Non-pigmented ciliary epithelial cell (primary cell): ENCODE results near the gene TMEM176A.

Experiments
- DNase-seq: peaks from one replicate; pipeline ENCODE4 v3.0.0-alpha.2; 2010; ENCODE audit warnings: low read depth

The TMEM176A gene

DNA sequence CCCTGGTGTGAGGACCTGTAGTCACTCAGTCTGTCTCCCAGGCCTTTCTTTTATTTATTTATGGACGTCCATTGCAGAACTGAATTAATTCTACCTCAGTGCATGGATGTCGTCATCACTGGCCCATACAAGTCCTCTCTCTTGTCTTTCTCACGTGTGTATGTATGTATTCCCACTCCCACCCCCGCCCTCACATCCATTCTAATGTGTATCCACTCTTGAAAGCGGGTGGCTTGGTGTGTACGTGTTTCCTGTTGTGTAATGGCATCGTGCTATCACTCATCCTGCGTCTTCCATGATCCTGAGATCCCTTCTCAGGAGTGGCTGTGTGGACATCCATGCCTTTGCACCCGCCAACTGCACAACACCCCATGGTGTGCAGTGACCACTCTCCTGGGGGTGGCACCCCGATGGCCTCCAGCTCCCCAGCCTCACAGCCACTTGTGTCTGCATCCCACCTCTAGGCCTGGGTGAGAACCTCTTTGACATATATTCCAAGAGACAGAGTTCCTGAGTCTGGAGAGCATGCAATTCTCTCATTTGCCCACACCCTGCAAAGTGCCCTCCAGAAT lies 48.7 kb downstream of the TMEM176A start:
- DNase-seq = no peak

DNA sequence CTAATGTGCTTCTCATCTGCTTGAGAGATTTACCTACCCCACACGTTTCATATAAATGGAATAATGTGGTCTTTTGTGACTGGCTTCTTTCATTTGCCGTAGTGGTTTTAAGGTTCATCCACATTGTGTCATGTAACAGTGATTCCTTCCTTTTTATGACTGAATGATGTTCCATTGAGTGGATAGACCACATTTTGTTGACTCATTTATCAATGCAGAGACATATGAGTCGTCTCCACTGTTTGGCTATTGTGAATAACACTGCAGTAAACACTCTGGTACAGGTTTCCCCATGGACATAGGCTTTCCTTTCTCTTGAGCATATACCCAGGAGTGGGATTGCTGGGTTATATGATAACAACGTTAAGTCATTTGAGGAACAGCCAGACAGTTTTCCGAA lies 49.7 kb downstream of the TMEM176A start:
- DNase-seq = no peak

- DNase-seq = no peak
Observed at GRCh38 chr7:150851492-150852370, 51.2 kb downstream of the TMEM176A start.

DNA sequence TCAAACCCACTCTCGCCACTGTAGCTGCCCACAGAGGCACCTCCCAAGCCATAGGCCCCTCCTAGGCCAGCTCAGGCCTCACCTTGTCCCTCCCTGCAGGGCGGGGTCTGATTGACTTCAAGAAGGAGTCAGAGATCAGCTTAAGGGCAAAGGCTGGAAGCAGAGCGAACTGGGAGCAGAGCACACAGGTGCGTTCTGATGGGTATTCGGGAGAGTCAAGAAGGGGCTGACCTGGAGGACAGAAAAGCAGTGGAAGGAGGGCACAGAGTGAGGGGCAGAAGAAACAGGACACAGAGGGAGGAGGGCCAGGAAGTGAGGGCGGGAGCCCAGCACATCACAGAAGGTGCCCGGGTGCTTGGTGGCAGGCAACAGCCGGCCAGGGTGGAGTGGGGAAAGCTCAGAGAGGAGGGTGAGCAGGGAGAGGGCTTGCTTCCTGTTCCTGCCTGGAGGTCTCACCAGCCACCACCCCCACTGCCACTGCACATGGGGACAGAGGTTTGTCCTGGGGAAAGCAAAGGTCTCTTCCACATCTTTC lies 51.9 kb downstream of the TMEM176A start, which contains the start of gene AOC1:
Gene AOC1 (plus strand): TSS at position 147 of the 535 bp plus-strand sequence. CDS start 3,954 bp downstream, outside the sequence.
- DNase-seq = no peak

- DNase-seq = no peak
Observed at GRCh38 chr7:150854066-150855000, 53.8 kb downstream of the TMEM176A start.
